HS-5 (cell line): ENCODE results near the gene SULT2A1.
"Not testable (repeated sequence)": the region's sequence is repeated elsewhere in the genome, so short reads cannot be mapped to it uniquely, and the experiment has no call there.

Experiments
- DNase-seq: peaks from one replicate; pipeline ENCODE4 v3.0.0-alpha.2; 2012; ENCODE audit warnings: low read depth

Gene SULT2A1

GRCh38 chr19:47860602-47861297 lies 25.4 kb downstream of the SULT2A1 start:
- DNase-seq, result no peak

- DNase-seq, result not testable (repeated sequence)
Measured at GRCh38 chr19:47859838-47860237, 26.3 kb downstream of the SULT2A1 start.

- not testable (repeated sequence) for DNase-seq
Measured at GRCh38 chr19:47858646-47859285, 27.3 kb downstream of the SULT2A1 start, which contains the start of gene TPRX2. Gene TPRX2 (plus strand): TSS chr19:47859235. CDS start chr19:47859247, 12 bp downstream.

GRCh38 chr19:47858231-47858630 lies 27.9 kb downstream of the SULT2A1 start:
- DNase-seq, result not testable (repeated sequence)

DNA sequence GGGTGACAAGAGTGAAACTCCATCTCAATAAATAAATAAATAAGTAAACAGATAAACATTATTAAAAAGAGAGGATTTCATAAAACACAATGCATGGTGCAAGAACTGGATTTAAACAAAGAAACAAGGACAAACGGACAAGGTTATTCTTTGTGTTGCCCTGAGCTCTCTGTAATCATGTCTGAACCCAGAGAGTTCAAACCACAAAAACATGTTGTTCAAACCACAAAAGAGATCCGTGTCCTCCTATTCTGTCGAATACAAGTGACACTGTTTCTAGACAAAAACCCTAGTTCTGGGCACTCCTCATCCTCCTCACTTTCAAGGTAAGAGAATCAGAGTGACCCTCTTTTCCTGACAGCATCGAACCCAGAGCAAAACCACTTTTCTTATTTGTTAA lies 31.7 kb downstream of the SULT2A1 start:
- no peak for DNase-seq

GRCh38 chr19:47853003-47853402 lies 33.1 kb downstream of the SULT2A1 start:
- DNase-seq, result no peak

GRCh38 chr19:47848823-47849473 lies 37.2 kb downstream of the SULT2A1 start:
- DNase-seq, result no peak

GRCh38 chr19:47848425-47848822 lies 37.7 kb downstream of the SULT2A1 start:
- no peak for DNase-seq

GRCh38 chr19:47842941-47843340 lies 43.2 kb downstream of the SULT2A1 start:
- no peak for DNase-seq

GRCh38 chr19:47839913-47840312 lies 46.2 kb downstream of the SULT2A1 start:
- DNase-seq, result no peak

- DNase-seq, result no peak
Measured at GRCh38 chr19:47839411-47839810, 46.7 kb downstream of the SULT2A1 start.

DNA sequence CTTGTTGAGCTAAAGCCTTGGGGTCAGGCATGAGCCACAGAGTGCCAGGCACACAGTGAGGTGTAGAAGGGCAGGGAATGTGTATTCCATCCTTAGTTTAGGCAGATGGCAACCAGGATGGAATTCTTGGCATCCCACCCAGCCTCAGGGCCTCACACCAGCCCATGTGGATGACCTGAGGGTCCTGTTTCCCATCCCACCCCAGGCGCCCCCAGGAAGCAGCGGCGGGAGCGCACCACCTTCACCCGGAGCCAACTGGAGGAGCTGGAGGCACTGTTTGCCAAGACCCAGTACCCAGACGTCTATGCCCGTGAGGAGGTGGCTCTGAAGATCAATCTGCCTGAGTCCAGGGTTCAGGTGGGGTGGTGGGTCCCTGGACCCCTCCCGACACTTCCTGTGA lies 50.1 kb downstream of the SULT2A1 start:
- DNase-seq, result no peak

- no peak for DNase-seq
Measured at GRCh38 chr19:47832723-47833122, 53.4 kb downstream of the SULT2A1 start.

- DNase-seq, result no peak
Measured at GRCh38 chr19:47826800-47827199, 59.3 kb downstream of the SULT2A1 start.

DNA sequence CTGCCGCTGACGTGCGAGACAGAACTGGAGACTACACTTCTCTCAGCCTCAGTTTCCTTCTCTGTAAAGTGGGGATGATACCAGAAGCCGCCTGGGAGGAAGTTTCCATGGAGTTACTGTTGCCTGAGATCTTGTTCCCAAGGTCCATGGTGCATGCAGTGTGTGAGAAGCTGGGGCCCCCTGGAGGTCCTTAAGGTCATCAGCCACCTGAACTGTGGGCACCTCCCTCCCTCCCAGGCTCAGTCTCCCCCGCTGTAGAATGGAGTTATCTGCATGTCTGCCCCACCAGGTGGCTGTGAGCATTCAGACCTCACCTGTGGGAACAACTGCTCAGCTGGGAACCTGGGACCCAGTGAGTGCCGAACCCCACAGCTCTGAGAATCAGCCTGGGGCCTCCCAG lies 61.7 kb downstream of the SULT2A1 start:
- no peak for DNase-seq

- DNase-seq, result no peak
Measured at GRCh38 chr19:47821460-47822020, 64.6 kb downstream of the SULT2A1 start, which contains the start of gene CRX. Gene CRX (plus strand): TSS chr19:47821937. CDS start chr19:47834444, 12,507 bp downstream.
